Left forelimb (tissue), 1 donor: ENCODE results near the gene PCDHB1.
"Not testable (repeated sequence)": the region's sequence is repeated elsewhere in the genome, so short reads cannot be mapped to it uniquely, and the experiment has no call there.

ENCODE experiments used
- DNase-seq: peaks from one replicate; pipeline ENCODE4 v3.0.0-alpha.2; 2018; ENCODE audit warnings: low spot score

The PCDHB1 gene

GRCh38 chr5:141084487-141084989 is 33.4 kb downstream of the PCDHB1 start:
- no peak for DNase-seq

- DNase-seq: no peak
Observed at GRCh38 chr5:141094481-141095262, 43.5 kb downstream of the PCDHB1 start, which contains the start of gene PCDHB2. PCDHB2 (plus strand) TSS chr5:141094615; CDS start chr5:141094791, 176 bp downstream.

GRCh38 chr5:141095263-141095641 is 44.1 kb downstream of the PCDHB1 start:
- no peak for DNase-seq

GRCh38 chr5:141096181-141096580 is 45.0 kb downstream of the PCDHB1 start:
- DNase-seq: not testable (repeated sequence)

GRCh38 chr5:141096586-141096985 is 45.4 kb downstream of the PCDHB1 start:
- DNase-seq: not testable (repeated sequence)

- DNase-seq: no peak
Observed at GRCh38 chr5:141100243-141100805, 49.1 kb downstream of the PCDHB1 start, which contains the start of gene PCDHB3. PCDHB3 (plus strand) TSS chr5:141100473; CDS start chr5:141100650, 177 bp downstream.

GRCh38 chr5:141101059-141101458 is 49.9 kb downstream of the PCDHB1 start:
- no peak for DNase-seq

GRCh38 chr5:141102070-141102469 is 50.9 kb downstream of the PCDHB1 start:
- not testable (repeated sequence) for DNase-seq

GRCh38 chr5:141102471-141102870 is 51.3 kb downstream of the PCDHB1 start:
- DNase-seq: not testable (repeated sequence)

GRCh38 chr5:141105350-141105749 is 54.2 kb downstream of the PCDHB1 start:
- no peak for DNase-seq
